Colonic mucosa (tissue), 4 donors: ENCODE measurements around the gene FREM3. TPM values are rescaled to one million over a fixed set of nuclear protein-coding genes. Genes with fewer than 3 reads are reported as not detected.
A peak's percentile ranks its signal among the peaks of the same experiment; 100 is the strongest.
"Not testable (repeated sequence)": the region's sequence is repeated elsewhere in the genome, so short reads cannot be mapped to it uniquely, and the experiment has no call there.

Experiments
- DNase-seq: peaks from one replicate; pipeline ENCODE4 v3.0.0-alpha.2; 2020
- H3K27ac ChIP-seq: fragments of 200-600 bp; one replicate; pipeline ENCODE4 v1.8.0; 2021
- H3K27me3 ChIP-seq: fragments of 200-600 bp; one replicate; pipeline ENCODE4 v1.8.0; 2021
- H3K36me3 ChIP-seq: fragments of 200-600 bp; one replicate; pipeline ENCODE4 v1.8.0; 2021
- H3K4me1 ChIP-seq: fragments of 200-600 bp; one replicate; pipeline ENCODE4 v1.8.0; 2021; ENCODE audit warnings: mild to moderate bottlenecking
- H3K4me3 ChIP-seq: fragments of 200-600 bp; one replicate; pipeline ENCODE4 v1.8.0; 2021
- H3K9ac ChIP-seq, 2 donors: one replicate each; pipeline ENCODE4 v1.7.0; 2013; ENCODE audit warnings: control low read depth in 2 of 2, low read depth in 2 of 2, low read length in 2 of 2
- H3K9me3 ChIP-seq: fragments of 200-600 bp; one replicate; pipeline ENCODE4 v1.8.0; 2021
- intact Hi-C: fragments of 100-400 bp; cut with DNase I; formaldehyde crosslinking; loops from one replicate; pipeline ENCODE4 v1.14.1; 2022
- total RNA-seq, 2 donors: library from RNA; stranded (reverse); fragmentation: NEBNext Ultra II Directional in 1 of 2; extraction: Animal tissue kit (Norgen Biotek cat#: 25700) in 1 of 2; gene quantifications; one replicate each; pipeline ENCODE4 v1.2.1, GENCODE V29; 2021
- TF ChIP-seq, protein P1 (sequence below): fragments of 200-600 bp; IDR thresholded peaks from one replicate; pipeline ENCODE4 v1.8.0; 2022; ENCODE audit warnings: antibody characterized with exemption, mild to moderate bottlenecking
- donor health status: healthy.
- donor health status: DM: no; HTN: no; CAD: no.
- donor health status: DM: no; HTN: no; CAD: no.

The FREM3 gene
- total RNA-seq: under 1 TPM in 1 of 2 donors, not detected in 1; 0.05 TPM

DNA sequence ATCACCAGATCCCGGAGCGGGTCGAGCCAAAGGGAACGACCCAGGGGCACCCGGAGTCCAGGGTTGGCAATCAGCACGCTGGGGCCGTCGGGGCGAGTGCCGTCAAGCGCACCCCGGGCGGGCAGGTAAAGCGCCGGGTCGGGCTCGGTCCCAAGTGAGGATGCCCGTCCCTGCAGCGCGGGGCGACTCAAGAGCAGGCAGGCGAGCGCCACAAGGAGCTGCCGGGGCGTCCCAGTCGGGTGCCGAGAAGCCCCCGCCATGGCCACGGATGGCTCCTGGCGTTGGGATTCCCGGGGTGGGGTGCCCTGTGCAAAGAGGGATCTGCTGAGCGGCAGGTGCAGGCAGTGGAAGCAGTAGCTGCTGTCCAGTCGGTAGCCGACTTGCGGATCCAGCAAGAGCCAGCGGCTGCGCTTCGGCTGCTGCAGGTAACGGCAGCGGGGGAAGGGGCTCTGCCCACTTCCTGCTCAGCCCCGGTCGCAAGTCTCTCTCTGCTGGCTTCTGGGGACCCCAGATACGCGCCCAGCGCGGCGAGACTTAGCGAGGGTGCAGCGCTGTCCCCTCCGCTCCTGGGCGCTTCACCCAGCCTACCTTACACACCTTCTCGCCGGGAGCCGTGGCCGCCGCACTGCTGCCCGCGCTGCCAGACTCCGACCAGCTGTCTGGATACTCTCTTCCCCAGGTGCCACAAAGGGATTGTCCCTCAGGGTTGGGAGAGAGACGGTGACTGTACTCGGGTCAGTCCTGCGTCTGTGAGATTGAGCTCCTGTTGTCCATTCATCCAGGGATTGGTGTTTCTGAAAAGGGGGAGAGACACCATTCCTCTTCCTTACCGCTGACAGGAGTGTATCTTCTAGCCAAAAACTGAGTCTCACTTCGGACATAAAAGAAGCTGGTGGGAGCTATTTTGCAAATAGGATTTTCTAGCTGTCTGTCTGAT lies at the start of gene FREM3:
Gene FREM3, minus strand, starts transcription at position 260 of the 937 bp plus-strand sequence. Its CDS starts 0 bp downstream, at position 260.
- no peak within 1 kb of the TSS for H3K9ac ChIP-seq
- no peak for DNase-seq
- H3K9me3 ChIP-seq: no peaks in the 10 kb centered on the region
- peaks cover 16% of the 10 kb centered on the region for H3K27me3 ChIP-seq
- H3K36me3 ChIP-seq: no peaks in the 10 kb centered on the region
- TF ChIP-seq, protein P1, sequence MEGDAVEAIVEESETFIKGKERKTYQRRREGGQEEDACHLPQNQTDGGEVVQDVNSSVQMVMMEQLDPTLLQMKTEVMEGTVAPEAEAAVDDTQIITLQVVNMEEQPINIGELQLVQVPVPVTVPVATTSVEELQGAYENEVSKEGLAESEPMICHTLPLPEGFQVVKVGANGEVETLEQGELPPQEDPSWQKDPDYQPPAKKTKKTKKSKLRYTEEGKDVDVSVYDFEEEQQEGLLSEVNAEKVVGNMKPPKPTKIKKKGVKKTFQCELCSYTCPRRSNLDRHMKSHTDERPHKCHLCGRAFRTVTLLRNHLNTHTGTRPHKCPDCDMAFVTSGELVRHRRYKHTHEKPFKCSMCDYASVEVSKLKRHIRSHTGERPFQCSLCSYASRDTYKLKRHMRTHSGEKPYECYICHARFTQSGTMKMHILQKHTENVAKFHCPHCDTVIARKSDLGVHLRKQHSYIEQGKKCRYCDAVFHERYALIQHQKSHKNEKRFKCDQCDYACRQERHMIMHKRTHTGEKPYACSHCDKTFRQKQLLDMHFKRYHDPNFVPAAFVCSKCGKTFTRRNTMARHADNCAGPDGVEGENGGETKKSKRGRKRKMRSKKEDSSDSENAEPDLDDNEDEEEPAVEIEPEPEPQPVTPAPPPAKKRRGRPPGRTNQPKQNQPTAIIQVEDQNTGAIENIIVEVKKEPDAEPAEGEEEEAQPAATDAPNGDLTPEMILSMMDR: no peak
- no peak within 1 kb of the TSS for H3K27ac ChIP-seq
- peak within 1 kb of the TSS; percentile 15 for H3K4me3 ChIP-seq
- intact Hi-C loops: no loop called here
- H3K4me1 ChIP-seq: no peaks in the 10 kb centered on the region

- H3K4me1 ChIP-seq: no peaks in the 10 kb centered on the region
- H3K27ac ChIP-seq: no peak overlapping the region
- H3K9ac ChIP-seq: no peak overlapping the region
- H3K9me3 ChIP-seq: no peaks in the 10 kb centered on the region
- H3K4me3 ChIP-seq: no peak overlapping the region
- no peaks in the 10 kb centered on the region for H3K27me3 ChIP-seq
- no peak for DNase-seq
- intact Hi-C loops: no loop called here
- H3K36me3 ChIP-seq: no peaks in the 10 kb centered on the region
- TF ChIP-seq, protein P1: no peak
Observed at GRCh38 chr4:143745874-143746273, 45.4 kb upstream of the FREM3 start.

DNA sequence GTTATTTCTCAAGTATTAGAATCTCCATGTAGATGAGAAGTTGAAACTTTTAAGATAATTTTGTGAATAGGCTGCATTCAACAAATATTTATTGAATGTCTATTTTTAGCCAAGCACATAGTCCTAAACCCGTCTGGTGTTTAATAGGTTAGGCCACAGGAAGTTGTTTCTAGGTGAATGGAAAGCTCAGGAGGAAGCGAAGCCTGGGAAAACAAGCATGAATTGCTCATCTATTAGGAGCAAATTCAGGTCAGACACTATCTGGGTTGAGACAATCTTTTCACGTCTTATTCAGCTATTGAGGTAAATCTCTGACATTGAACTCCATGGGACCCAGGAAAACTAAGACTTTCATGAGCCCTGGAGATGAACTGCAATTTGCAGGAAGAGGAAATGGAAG lies 43.1 kb upstream of the FREM3 start:
- H3K27ac ChIP-seq: no peak overlapping the region
- intact Hi-C loops: no loop called here
- no peaks in the 10 kb centered on the region for H3K4me1 ChIP-seq
- TF ChIP-seq, protein P1: no peak
- no peak overlapping the region for H3K9ac ChIP-seq
- no peak overlapping the region for H3K4me3 ChIP-seq
- no peaks in the 10 kb centered on the region for H3K27me3 ChIP-seq
- H3K36me3 ChIP-seq: no peaks in the 10 kb centered on the region
- DNase-seq: no peak
- no peaks in the 10 kb centered on the region for H3K9me3 ChIP-seq

GRCh38 chr4:143742834-143743233 lies 42.4 kb upstream of the FREM3 start:
- no peaks in the 10 kb centered on the region for H3K27me3 ChIP-seq
- H3K4me3 ChIP-seq: no peak overlapping the region
- no peaks in the 10 kb centered on the region for H3K9me3 ChIP-seq
- no peaks in the 10 kb centered on the region for H3K4me1 ChIP-seq
- intact Hi-C loops: no loop called here
- H3K27ac ChIP-seq: no peak overlapping the region
- TF ChIP-seq, protein P1: no peak
- no peaks in the 10 kb centered on the region for H3K36me3 ChIP-seq
- DNase-seq: no peak
- no peak overlapping the region for H3K9ac ChIP-seq

- no peaks in the 10 kb centered on the region for H3K9me3 ChIP-seq
- H3K4me3 ChIP-seq: no peak overlapping the region
- H3K4me1 ChIP-seq: no peaks in the 10 kb centered on the region
- intact Hi-C loops: no loop called here
- no peaks in the 10 kb centered on the region for H3K36me3 ChIP-seq
- no peak overlapping the region for H3K9ac ChIP-seq
- H3K27ac ChIP-seq: no peak overlapping the region
- DNase-seq: no peak
- TF ChIP-seq, protein P1: no peak
- H3K27me3 ChIP-seq: no peaks in the 10 kb centered on the region
Observed at GRCh38 chr4:143736861-143737260, 36.4 kb upstream of the FREM3 start.

DNA sequence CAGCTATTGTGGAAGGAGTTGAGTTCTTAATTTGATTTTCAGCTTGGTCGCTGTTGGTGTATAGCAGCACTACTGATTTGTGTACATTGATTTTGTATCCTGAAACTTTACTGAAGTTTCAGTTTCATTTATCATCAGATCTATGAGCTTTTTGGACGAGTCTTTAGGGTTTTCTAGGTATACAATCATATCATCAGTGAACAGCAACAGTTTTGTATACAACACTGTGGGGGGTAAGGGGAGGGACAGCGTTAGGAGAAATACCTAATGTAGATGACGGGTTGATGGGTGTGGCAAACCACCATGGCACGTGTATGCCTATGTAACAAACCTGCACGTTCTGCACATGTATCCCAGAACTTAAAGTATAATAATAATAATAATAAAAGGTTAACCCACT lies 35.6 kb upstream of the FREM3 start:
- not testable (repeated sequence) for H3K9me3 ChIP-seq, DNase-seq

More for the DNA sequence above, 35.6 kb upstream of the FREM3 start:
- H3K36me3 ChIP-seq, H3K4me1 ChIP-seq, H3K9ac ChIP-seq, H3K27ac ChIP-seq, H3K27me3 ChIP-seq, intact Hi-C loops, H3K4me3 ChIP-seq: not testable (repeated sequence)
